Measurements from ENCODE around the gene MEF2C.
A peak's percentile ranks its signal among the peaks of the same experiment; 100 is the strongest.

MEF2C gene

GRCh38 chr5:88748666-88749065, 134.3 kb downstream of the MEF2C start:
- DNase-seq = no peak

GRCh38 chr5:88746438-88746882, 136.5 kb downstream of the MEF2C start:
- no peak for DNase-seq

- no peak for DNase-seq
Measured at GRCh38 chr5:88745093-88745696, 137.8 kb downstream of the MEF2C start.

GRCh38 chr5:88743231-88743834, 139.7 kb downstream of the MEF2C start:
- DNase-seq = no peak

DNA sequence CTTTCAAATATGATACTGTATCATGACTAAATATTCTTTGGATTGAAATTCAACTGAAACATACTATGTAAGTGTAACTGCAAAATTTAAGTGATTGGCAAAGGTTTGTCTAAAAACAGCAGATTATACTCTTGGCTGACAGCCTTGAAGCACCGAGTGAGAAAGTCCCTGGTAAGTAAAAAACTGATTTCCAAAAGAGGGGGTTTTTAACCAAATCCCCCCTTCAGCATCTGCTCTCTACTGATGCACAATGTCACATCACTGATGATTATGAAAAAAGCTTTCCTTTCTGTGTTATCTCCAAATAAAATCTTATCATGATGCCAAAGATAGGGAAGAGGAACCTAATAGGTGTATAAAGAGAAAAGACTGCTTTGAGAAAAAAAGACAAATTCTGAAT, 141.0 kb downstream of the MEF2C start:
- no peak for DNase-seq

- no peak for DNase-seq
Measured at GRCh38 chr5:88740604-88741185, 142.3 kb downstream of the MEF2C start.

GRCh38 chr5:88736494-88736893, 146.5 kb downstream of the MEF2C start:
- peak; percentile 26 for DNase-seq

DNA sequence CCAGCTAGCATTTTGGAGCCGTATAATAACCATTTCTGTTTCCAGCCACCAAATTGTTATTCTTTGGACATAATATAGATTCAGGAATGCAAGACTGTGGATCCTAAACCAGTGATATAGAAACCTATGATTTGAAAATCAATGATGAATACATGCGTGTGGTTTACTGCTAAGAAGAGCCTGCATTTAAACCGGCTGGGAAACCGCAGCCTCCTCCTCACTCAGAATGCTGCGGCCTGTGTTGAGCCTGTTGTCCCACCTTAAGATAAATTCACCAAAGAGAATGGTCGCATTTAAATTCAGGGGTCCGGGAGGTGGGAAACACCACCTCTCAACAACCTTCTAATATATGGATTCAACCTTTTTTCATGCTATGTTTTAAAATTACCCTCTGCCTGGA, 148.0 kb downstream of the MEF2C start:
- no peak for DNase-seq

DNA sequence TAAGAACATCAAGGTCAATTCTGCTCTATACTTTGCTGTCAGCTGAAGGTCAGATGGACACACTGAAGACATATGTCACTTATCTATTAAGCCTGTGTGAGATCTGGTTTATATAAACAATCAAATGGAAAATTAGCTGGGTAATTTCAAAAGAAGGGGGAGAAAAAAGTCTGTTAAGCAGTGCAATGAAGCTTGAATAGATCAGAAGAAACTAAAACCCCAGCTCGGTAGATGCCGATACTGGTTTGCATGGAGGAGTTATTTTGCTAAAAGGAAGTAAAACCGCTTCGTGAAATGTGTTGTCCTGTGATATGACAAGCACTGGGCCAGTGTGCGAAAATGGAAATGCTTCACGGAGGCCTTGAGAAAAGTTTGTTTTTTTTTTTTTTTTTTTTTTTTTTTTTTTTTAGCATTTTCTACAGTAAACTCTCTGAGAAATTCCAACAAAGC, 148.8 kb downstream of the MEF2C start:
- peak; percentile 77 for DNase-seq

GRCh38 chr5:88732862-88733261, 150.1 kb downstream of the MEF2C start:
- DNase-seq = no peak

DNA sequence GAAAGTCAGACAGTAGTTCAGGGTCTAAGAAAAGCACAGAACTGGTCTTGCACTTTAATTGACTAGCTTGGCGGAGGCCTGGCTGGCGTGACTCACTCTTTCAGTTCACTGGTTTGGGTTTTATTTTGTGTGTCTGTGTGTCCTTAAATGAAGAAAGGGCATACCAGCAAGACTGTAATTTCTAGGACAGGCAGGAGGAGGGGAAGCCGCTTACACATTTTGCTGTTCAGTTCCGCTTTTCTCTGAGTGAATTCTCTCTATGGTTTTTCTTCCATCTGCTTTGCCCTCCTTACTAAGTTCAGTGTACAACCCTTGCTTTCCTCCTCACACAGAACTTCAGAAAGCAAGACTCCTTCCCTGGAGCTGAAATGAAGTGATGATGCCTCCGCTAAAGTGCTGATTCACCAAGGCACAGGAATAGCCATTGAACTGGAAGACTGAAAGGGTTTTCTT, 150.8 kb downstream of the MEF2C start:
- peak; percentile 85 for DNase-seq

GRCh38 chr5:88729829-88730182, 153.2 kb downstream of the MEF2C start:
- DNase-seq = no peak

- peak; percentile 77 for DNase-seq
Measured at GRCh38 chr5:88729084-88729828, 153.7 kb downstream of the MEF2C start.

DNA sequence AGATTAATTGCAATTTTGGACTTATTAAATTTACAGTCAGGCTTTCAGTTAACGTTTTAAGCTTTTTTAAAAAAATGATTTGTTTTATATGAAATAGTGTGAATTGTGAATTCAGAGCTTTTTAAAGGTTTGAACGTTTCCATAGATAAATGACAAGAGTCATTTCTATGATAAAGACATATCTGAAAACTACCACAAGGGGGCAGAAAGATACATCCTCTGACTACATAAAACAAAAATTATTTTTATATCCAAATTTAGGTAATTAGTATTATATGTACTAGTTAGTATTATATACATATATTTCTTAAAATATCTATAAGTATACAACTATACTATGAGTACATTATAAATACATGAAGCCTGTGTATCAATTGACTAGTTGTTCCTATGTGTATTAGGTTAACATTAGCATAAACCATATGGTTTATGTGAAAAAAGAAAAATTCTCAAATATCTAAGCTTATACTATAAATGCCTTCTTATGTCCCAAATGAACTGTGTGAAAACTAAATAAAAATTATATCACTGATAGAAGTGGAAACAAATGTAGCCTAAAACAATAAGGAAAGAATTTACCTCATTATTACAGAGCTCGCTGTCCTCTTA, 155.2 kb downstream of the MEF2C start:
- peak; percentile 32 for DNase-seq

GRCh38 chr5:88725454-88725853, 157.5 kb downstream of the MEF2C start:
- DNase-seq = no peak

- peak; percentile 8 for DNase-seq
Measured at GRCh38 chr5:88724201-88724600, 158.8 kb downstream of the MEF2C start.

DNA sequence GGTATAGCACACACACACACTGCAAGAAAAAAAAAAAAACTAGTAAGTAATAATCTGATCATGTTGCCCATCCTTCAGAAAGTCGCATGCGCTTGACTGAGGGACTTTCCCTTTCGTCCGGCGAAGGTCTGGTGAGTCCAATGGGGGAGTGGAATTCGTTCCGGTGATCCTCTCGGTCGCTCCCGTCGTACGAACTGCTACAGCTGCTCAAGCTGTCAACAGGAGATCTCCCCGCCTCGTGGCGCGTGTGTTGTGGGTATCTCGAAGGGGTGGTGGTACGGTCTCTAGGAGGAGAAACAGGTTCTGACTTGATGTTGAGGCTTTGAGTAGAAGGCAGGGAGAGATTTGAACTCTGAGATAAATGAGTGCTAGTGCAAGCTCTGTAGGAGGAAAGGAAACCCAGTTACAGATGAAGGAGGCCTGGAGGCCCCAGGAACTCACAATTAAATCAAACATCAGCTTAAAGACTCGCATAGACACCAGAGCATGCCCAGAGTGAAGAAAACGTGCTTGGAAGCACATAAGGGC, 160.4 kb downstream of the MEF2C start:
- DNase-seq = no peak

DNA sequence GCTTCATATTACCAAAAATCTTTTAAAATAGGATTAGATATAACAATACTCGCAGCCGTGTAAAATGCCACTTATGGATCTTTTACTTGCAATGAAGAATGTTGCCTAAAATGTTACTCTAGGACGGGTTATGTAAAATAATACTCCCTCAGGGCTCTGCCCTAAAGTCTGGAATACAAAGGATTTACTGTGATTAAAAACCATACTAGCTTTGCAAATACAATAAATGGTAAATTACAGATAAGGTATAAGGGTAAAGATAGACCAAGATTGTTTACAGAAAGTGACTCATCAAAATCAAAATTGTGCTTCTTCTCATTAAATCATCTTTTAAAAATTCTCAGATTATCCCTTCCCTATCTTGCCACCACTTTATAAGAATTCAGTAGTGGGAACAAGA, 163.6 kb downstream of the MEF2C start:
- DNase-seq = no peak

DNA sequence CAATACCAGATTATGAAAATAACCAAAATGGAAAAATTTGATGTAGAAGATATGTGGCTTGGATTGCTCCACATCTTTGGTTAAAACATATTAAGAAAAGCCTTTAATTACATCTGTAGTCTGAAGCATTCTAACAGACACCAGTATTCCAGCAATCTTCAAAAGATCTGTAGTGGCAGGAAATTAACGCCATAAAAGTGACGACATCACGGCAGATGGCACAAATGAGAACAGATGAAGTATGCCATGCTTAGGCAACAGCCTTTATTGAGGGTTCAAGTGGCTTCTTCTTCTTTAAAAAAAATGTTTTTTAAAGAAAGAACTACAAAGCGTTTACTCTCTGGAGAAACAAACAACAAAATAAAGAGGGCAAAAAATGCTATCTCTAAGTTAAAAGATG, 164.2 kb downstream of the MEF2C start:
- no peak for DNase-seq

GRCh38 chr5:88716101-88716500, 166.9 kb downstream of the MEF2C start:
- no peak for DNase-seq

- no peak for DNase-seq
Measured at GRCh38 chr5:88715503-88715902, 167.5 kb downstream of the MEF2C start.

GRCh38 chr5:88713818-88714217, 169.2 kb downstream of the MEF2C start:
- DNase-seq = no peak

Measured in inflammatory macrophage treated with lipopolysaccharide for 4 hours (primary cell).